GM12878 (cell line): Measurements from ENCODE around the gene MAPKBP1. TPM values are rescaled to one million over a fixed set of nuclear protein-coding genes. Genes with fewer than 3 reads are reported as not detected.

Experiments
- ATAC-seq: fragments of 200-7000 bp; cut with Tn5 transposase; 3 replicates; pipeline ENCODE4 v1.9.1; 2020; ENCODE audit warnings: mild to moderate bottlenecking, moderate library complexity
- BruUV-seq: library from RNA; stranded (reverse); fragments of 400-500 nt; replicated peaks from 2 replicates; lab custom pipeline; 2021; lab: Mats Ljungman, UMichigan
- CTCF ChIA-PET: fragments of 300-600 bp; sonication (Branson Sonifier 250); formaldehyde crosslinking; extraction: SDS; loops from one replicate; lab custom pipeline; 2021; ENCODE audit warnings: inconsistent platforms; lab: Yijun Ruan, JAX
- POLR2A ChIA-PET: fragments of 350-600 bp; formaldehyde crosslinking; extraction: SDS; loops from one replicate; lab custom pipeline; 2021; ENCODE audit warnings: inconsistent platforms; lab: Charles Lee
- RAD21 ChIA-PET: fragments of 300-600 bp; sonication (Branson Sonifier 250); formaldehyde crosslinking; loops from one replicate; lab custom pipeline; 2023; ENCODE audit warnings: antibody characterized with exemption; ENCODE audit not compliant: unreplicated experiment; lab: Charles Lee
- SMC1A ChIA-PET: fragments of 300-600 bp; sonication (Branson Sonifier 250); formaldehyde crosslinking; loops from one replicate; lab custom pipeline; 2023; ENCODE audit not compliant: unreplicated experiment, uncharacterized antibody; lab: Charles Lee
- DNase-seq: peaks from one replicate; pipeline ENCODE4 v3.0.0-alpha.2; 2011; ENCODE audit warnings: low read depth, low spot score
- FAIRE-seq: peaks from 3 replicates; lab custom pipeline; 2011; peaks lifted over from hg19 to GRCh38; lab: Jason Lieb, UNC
- H2AFZ ChIP-seq: 2 replicates; pipeline ENCODE4 v1.6.0; 2011; ENCODE audit warnings: low read depth, low read length, control low read depth; ENCODE audit not compliant: control insufficient read depth
- H3K27ac ChIP-seq: 2 replicates; pipeline ENCODE4 v1.5.1; 2011; ENCODE audit warnings: control low read depth; ENCODE audit not compliant: control insufficient read depth, insufficient read depth
- H3K27me3 ChIP-seq, 2 experiments: replicated peaks in 1 of 2; 2 replicates each; pipeline versions ENCODE4 v1.6.0 to v1.6.1; 2011; ENCODE audit warnings: low read length in 1 of 2; ENCODE audit not compliant: control insufficient read depth in 2 of 2, insufficient read depth in 2 of 2
- H3K36me3 ChIP-seq, 2 experiments: 2 replicates each; pipeline ENCODE4 v1.5.1; 2011; ENCODE audit warnings: low read length in 1 of 2; ENCODE audit not compliant: control insufficient read depth in 2 of 2, insufficient read depth in 2 of 2
- H3K4me1 ChIP-seq: 2 replicates; pipeline ENCODE4 v1.6.1; 2011; ENCODE audit warnings: mild to moderate bottlenecking, low read length, moderate library complexity, mixed read lengths; ENCODE audit not compliant: control insufficient read depth, insufficient read depth
- H3K4me2 ChIP-seq: 2 replicates; pipeline ENCODE4 v1.6.0; 2011; ENCODE audit warnings: control low read depth; ENCODE audit not compliant: control insufficient read depth, insufficient read depth
- H3K4me3 ChIP-seq: fragments of 200-600 bp; sonication (generic); 2 replicates; pipeline ENCODE4 v1.5.1; 2016
- H3K79me2 ChIP-seq: 2 replicates; pipeline ENCODE4 v1.6.0; 2011; ENCODE audit warnings: low read length; ENCODE audit not compliant: control insufficient read depth, insufficient read depth
- H3K9ac ChIP-seq: 2 replicates; pipeline ENCODE4 v1.8.0; 2011; ENCODE audit warnings: low read length, control low read depth, mixed read lengths; ENCODE audit not compliant: control insufficient read depth, insufficient read depth
- H3K9me3 ChIP-seq: replicated peaks from 3 replicates; pipeline ENCODE4 v1.5.1; 2011; ENCODE audit warnings: mild to moderate bottlenecking, low read length; ENCODE audit not compliant: control insufficient read depth, insufficient read depth
- H4K20me1 ChIP-seq: 2 replicates; pipeline ENCODE4 v1.6.0; 2011; ENCODE audit not compliant: control insufficient read depth, insufficient read depth
- BCL11A ChIP-seq: IDR thresholded peaks from 2 replicates; pipeline ENCODE4 v1.6.1; 2011; ENCODE audit warnings: low read depth, low read length
- FOXK2 ChIP-seq: fragments of 450-650 bp; IDR thresholded peaks from 2 replicates; pipeline ENCODE4 v1.6.1; 2017; ENCODE audit warnings: mild to moderate bottlenecking, moderate library complexity
- GABPA ChIP-seq: IDR thresholded peaks from 2 replicates; pipeline ENCODE4 v1.6.1; 2014; ENCODE audit warnings: antibody characterized with exemption, low read depth, mild to moderate bottlenecking, inconsistent platforms
- IRF4 ChIP-seq: IDR thresholded peaks from 2 replicates; pipeline ENCODE4 v1.6.1; 2011; ENCODE audit warnings: low read depth, low read length
- KDM1A ChIP-seq: fragments of 200-600 bp; sonication (generic); IDR thresholded peaks from 2 replicates; pipeline ENCODE4 v1.6.1; 2016; ENCODE audit warnings: borderline replicate concordance
- SIX5 ChIP-seq: IDR thresholded peaks from 2 replicates; pipeline ENCODE4 v1.6.1; 2011; ENCODE audit warnings: mild to moderate bottlenecking, low read depth, low read length, moderate library complexity; ENCODE audit not compliant: severe bottlenecking
- SPI1 ChIP-seq: IDR thresholded peaks from 2 replicates; pipeline ENCODE4 v1.6.1; 2011; ENCODE audit warnings: low read depth, mild to moderate bottlenecking, low read length, moderate library complexity, borderline replicate concordance; ENCODE audit not compliant: insufficient read depth
- TARDBP ChIP-seq: IDR thresholded peaks from 2 replicates; pipeline ENCODE4 v1.6.1; 2016; ENCODE audit warnings: borderline replicate concordance
- TCF12 ChIP-seq: IDR thresholded peaks from 2 replicates; pipeline ENCODE4 v1.6.1; 2011; ENCODE audit warnings: low read depth, mild to moderate bottlenecking, low read length
- ZNF274 ChIP-seq: IDR thresholded peaks from one replicate; pipeline ENCODE4 v1.8.0; 2011; ENCODE audit not compliant: insufficient read length, insufficient read depth
- WGBS: methylation state at CpG from one replicate; pipeline ENCODE4 v1.1.6; 2016; ENCODE audit warnings: low lambda C conversion rate; ENCODE audit not compliant: insufficient replicate concordance, insufficient coverage; ENCODE audit errors: missing lambda C conversion rate; 5-methylcytosine and 5-hydroxymethylcytosine counted together
- in situ Hi-C: fragments of 300-500 bp; cut with MboI; formaldehyde crosslinking; loops from 9 replicates; pipeline ENCODE4 v1.14.3; 2018; ENCODE audit warnings: mixed read lengths
- intact Hi-C: fragments of 100-400 bp; cut with micrococcal nuclease; formaldehyde crosslinking; loops from one replicate; pipeline ENCODE4 v1.14.2; 2022; ENCODE audit not compliant: unreplicated experiment
- polyA plus RNA-seq, 11 experiments: library from polyadenylated mRNA; depleted of rRNA in 4 of 11; unstranded in 6 of 11; stranded (reverse) in 5 of 11; fragments of >200 nt; fragmentation: Nextera tagmentation in 4 of 11; fragmentation: Illumina TruSeq in 1 of 11; extraction: Ambion mirVana in 4 of 11; extraction: Trizol in 1 of 11; gene quantifications; 1 replicate in 1 of 11; 2 replicates in 10 of 11; pipeline versions ENCODE4 v1.2.1 to v1.2.3, GENCODE V29; 2011 to 2016; ENCODE audit warnings: inconsistent platforms in 2 of 11, missing spikeins in 2 of 11, low read depth in 1 of 11
- total RNA-seq, 4 experiments: library from RNA; depleted of rRNA in 3 of 4; stranded (reverse); fragments of >200 nt in 3 of 4; fragmentation: Illumina TruSeq in 1 of 4; extraction: Trizol in 1 of 4; gene quantifications; 2 replicates each; pipeline versions ENCODE4 v1.2.1 to v1.2.3, GENCODE V29; 2013 to 2021
- TF ChIP-seq, protein P1 (sequence below): IDR thresholded peaks from 2 replicates; pipeline ENCODE4 v1.6.1; 2012; ENCODE audit warnings: improper control_type of control experiment, low read depth, low read length; ENCODE audit not compliant: insufficient replicate concordance
- TF ChIP-seq, protein P2 (sequence below): fragments of 450-650 bp; IDR thresholded peaks from 2 replicates; pipeline ENCODE4 v1.6.1; 2017; ENCODE audit warnings: low read depth, mild to moderate bottlenecking, moderate library complexity
- TF ChIP-seq, protein P3 (sequence below): fragments of 450-650 bp; formaldehyde crosslinking; IDR thresholded peaks from 2 replicates; pipeline ENCODE4 v1.4.0; 2020; ENCODE audit warnings: mild to moderate bottlenecking, moderate library complexity

The MAPKBP1 gene
- total and polyA plus RNA-seq, 10 of the 15 experiments (the other 5 are each of a cell fraction or from before 2014, with no cell fraction given): 0.44 to 19.0 (median 7.3) TPM

DNA sequence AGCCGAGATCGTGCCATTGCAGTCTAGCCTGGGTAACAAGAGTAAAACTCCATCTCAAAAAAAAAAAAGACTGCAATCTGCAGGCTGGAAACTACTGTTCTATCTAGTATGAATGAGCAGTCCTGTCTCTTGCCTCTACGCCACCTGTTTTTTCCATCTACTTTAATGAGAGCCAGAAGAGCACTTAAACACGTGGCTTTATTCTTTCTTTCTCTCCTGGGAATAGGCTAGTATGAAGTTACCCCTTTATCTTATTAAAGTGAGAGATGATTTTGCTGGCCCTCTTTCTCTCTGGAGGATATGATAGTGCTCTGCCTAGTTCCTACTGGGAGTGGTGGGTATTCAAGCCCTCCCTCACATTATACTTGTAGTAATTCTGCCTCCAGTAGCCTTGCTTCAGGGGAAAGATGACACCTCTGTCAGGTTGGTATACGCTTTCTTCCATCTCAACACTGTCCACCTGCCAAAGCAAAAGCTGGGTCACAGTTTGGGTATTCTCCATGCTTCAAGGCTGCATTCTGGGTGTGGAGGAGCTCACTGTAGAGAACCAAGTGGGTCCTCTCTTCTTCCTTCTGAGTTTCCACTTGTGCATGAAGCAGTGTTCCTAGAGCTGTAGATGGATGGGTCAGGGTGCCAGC lies 17.8 kb downstream of the MAPKBP1 start:
- no peak overlapping the region for H3K4me3 ChIP-seq
- RAD21 ChIA-PET: interaction anchor here (12.8 kb wide), 1 partner anchor 16 kb away, joined by 169 read pairs; the partner anchor contains the start of gene MAPKBP1
- in situ Hi-C loops: no loop called here
- no peaks in the 10 kb centered on the region for H4K20me1 ChIP-seq
- no peaks in the 10 kb centered on the region for H3K9me3 ChIP-seq
- no peak for DNase-seq
- no peak overlapping the region for H2AFZ ChIP-seq
- SMC1A ChIA-PET: interaction anchor here (0.6 to 12.8 kb wide), 2 partner anchors 11 to 15 kb away, joined by 3 to 189 read pairs; partner anchors contain the start of gene MAPKBP1
- no TSS peak for BruUV-seq
- peaks cover 41% of the 10 kb centered on the region for H3K4me1 ChIP-seq
- no peak for ATAC-seq
- no peak overlapping the region for H3K4me2 ChIP-seq
- no peak overlapping the region for H3K27ac ChIP-seq
- POLR2A ChIA-PET: interaction anchor here (12.8 kb wide), 1 partner anchor 14 kb away, joined by 170 read pairs; the partner anchor contains the start of gene MAPKBP1
- WGBS: 87% methylated on average over 5 of the region's 5 CpGs
- no peaks in the 10 kb centered on the region; a peak in 1 of 4 replicates for H3K36me3 ChIP-seq
- no peak for FAIRE-seq
- CTCF ChIA-PET: interaction anchor here (0.8 to 12.6 kb wide), 5 partner anchors 8 to 19 kb away, joined by 3 to 179 read pairs (median 4); partner anchors contain the start of gene MAPKBP1
- peaks cover 27% of the 10 kb centered on the region for H3K79me2 ChIP-seq
- H3K9ac ChIP-seq: no peak overlapping the region
- intact Hi-C loops: loop anchor here (2.0 kb wide), 1 partner anchor 17 kb away; the partner anchor contains the start of gene MAPKBP1
- no peaks in the 10 kb centered on the region for H3K27me3 ChIP-seq
- TF ChIP-seq, protein P1, sequence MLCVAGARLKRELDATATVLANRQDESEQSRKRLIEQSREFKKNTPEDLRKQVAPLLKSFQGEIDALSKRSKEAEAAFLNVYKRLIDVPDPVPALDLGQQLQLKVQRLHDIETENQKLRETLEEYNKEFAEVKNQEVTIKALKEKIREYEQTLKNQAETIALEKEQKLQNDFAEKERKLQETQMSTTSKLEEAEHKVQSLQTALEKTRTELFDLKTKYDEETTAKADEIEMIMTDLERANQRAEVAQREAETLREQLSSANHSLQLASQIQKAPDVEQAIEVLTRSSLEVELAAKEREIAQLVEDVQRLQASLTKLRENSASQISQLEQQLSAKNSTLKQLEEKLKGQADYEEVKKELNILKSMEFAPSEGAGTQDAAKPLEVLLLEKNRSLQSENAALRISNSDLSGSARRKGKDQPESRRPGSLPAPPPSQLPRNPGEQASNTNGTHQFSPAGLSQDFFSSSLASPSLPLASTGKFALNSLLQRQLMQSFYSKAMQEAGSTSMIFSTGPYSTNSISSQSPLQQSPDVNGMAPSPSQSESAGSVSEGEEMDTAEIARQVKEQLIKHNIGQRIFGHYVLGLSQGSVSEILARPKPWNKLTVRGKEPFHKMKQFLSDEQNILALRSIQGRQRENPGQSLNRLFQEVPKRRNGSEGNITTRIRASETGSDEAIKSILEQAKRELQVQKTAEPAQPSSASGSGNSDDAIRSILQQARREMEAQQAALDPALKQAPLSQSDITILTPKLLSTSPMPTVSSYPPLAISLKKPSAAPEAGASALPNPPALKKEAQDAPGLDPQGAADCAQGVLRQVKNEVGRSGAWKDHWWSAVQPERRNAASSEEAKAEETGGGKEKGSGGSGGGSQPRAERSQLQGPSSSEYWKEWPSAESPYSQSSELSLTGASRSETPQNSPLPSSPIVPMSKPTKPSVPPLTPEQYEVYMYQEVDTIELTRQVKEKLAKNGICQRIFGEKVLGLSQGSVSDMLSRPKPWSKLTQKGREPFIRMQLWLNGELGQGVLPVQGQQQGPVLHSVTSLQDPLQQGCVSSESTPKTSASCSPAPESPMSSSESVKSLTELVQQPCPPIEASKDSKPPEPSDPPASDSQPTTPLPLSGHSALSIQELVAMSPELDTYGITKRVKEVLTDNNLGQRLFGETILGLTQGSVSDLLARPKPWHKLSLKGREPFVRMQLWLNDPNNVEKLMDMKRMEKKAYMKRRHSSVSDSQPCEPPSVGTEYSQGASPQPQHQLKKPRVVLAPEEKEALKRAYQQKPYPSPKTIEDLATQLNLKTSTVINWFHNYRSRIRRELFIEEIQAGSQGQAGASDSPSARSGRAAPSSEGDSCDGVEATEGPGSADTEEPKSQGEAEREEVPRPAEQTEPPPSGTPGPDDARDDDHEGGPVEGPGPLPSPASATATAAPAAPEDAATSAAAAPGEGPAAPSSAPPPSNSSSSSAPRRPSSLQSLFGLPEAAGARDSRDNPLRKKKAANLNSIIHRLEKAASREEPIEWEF: no peak
- no peak for TF ChIP-seq FOXK2
- TF ChIP-seq, protein P2, sequence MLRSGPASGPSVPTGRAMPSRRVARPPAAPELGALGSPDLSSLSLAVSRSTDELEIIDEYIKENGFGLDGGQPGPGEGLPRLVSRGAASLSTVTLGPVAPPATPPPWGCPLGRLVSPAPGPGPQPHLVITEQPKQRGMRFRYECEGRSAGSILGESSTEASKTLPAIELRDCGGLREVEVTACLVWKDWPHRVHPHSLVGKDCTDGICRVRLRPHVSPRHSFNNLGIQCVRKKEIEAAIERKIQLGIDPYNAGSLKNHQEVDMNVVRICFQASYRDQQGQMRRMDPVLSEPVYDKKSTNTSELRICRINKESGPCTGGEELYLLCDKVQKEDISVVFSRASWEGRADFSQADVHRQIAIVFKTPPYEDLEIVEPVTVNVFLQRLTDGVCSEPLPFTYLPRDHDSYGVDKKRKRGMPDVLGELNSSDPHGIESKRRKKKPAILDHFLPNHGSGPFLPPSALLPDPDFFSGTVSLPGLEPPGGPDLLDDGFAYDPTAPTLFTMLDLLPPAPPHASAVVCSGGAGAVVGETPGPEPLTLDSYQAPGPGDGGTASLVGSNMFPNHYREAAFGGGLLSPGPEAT: no peak
- TF ChIP-seq TCF12: no peak
- TF ChIP-seq TARDBP: no peak
- no peak for TF ChIP-seq IRF4
- TF ChIP-seq BCL11A: no peak
- TF ChIP-seq, protein P3, sequence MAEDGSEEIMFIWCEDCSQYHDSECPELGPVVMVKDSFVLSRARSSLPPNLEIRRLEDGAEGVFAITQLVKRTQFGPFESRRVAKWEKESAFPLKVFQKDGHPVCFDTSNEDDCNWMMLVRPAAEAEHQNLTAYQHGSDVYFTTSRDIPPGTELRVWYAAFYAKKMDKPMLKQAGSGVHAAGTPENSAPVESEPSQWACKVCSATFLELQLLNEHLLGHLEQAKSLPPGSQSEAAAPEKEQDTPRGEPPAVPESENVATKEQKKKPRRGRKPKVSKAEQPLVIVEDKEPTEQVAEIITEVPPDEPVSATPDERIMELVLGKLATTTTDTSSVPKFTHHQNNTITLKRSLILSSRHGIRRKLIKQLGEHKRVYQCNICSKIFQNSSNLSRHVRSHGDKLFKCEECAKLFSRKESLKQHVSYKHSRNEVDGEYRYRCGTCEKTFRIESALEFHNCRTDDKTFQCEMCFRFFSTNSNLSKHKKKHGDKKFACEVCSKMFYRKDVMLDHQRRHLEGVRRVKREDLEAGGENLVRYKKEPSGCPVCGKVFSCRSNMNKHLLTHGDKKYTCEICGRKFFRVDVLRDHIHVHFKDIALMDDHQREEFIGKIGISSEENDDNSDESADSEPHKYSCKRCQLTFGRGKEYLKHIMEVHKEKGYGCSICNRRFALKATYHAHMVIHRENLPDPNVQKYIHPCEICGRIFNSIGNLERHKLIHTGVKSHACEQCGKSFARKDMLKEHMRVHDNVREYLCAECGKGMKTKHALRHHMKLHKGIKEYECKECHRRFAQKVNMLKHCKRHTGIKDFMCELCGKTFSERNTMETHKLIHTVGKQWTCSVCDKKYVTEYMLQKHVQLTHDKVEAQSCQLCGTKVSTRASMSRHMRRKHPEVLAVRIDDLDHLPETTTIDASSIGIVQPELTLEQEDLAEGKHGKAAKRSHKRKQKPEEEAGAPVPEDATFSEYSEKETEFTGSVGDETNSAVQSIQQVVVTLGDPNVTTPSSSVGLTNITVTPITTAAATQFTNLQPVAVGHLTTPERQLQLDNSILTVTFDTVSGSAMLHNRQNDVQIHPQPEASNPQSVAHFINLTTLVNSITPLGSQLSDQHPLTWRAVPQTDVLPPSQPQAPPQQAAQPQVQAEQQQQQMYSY (CRISPR knock-in tag): no peak
- TF ChIP-seq SPI1: no peak
- TF ChIP-seq ZNF274: no peak
- no peak for TF ChIP-seq SIX5
- TF ChIP-seq KDM1A: no peak
- no peak for TF ChIP-seq GABPA
